Sigmoid colon (tissue), 7 donors: Measurements from ENCODE around the gene DUS1L. TPM values are rescaled to one million over a fixed set of nuclear protein-coding genes. Genes with fewer than 3 reads are reported as not detected.

Source experiments
- DNase-seq: peaks from one replicate; pipeline ENCODE4 v3.0.0-alpha.2; 2019
- H3K27ac ChIP-seq, 4 donors: fragments of 200-600 bp; sonication (generic); one replicate each; pipeline ENCODE4 v1.5.1; 2016 to 2019; ENCODE audit warnings: mild to moderate bottlenecking in 1 of 4
- H3K27me3 ChIP-seq, 3 donors: fragments of 200-600 bp; sonication (generic); one replicate each; pipeline ENCODE4 v1.5.1; 2019; ENCODE audit warnings: mild to moderate bottlenecking in 1 of 3
- H3K36me3 ChIP-seq, 4 donors: fragments of 200-600 bp; sonication (generic); one replicate each; pipeline ENCODE4 v1.5.1; 2016 to 2019
- H3K4me1 ChIP-seq, 4 donors: fragments of 200-600 bp; sonication (generic); one replicate each; pipeline ENCODE4 v1.5.1; 2017 to 2019
- H3K4me3 ChIP-seq, 4 donors: fragments of 200-600 bp; sonication (generic); one replicate each; pipeline ENCODE4 v1.5.1; 2017 to 2019; ENCODE audit warnings: mild to moderate bottlenecking in 2 of 4, moderate library complexity in 1 of 4
- H3K9me3 ChIP-seq, 4 donors: fragments of 200-600 bp in 3 of 4; sonication (generic) in 3 of 4; one replicate each; pipeline versions ENCODE4 v1.5.1 to v1.6.1; 2013 to 2019
- EP300 ChIP-seq, 4 donors: sonication (generic); formaldehyde crosslinking; IDR thresholded peaks; one replicate each; pipeline ENCODE4 v1.6.1; 2017; ENCODE audit warnings: antibody characterized with exemption in 4 of 4
- POLR2A ChIP-seq, 2 donors: fragments of 450-650 bp; IDR thresholded peaks; one replicate each; pipeline ENCODE4 v1.6.1; 2016; ENCODE audit warnings: antibody characterized with exemption in 2 of 2, mild to moderate bottlenecking in 2 of 2, moderate library complexity in 2 of 2
- POLR2AphosphoS5 ChIP-seq, 4 donors: sonication (generic); formaldehyde crosslinking; IDR thresholded peaks; one replicate each; pipeline ENCODE4 v1.6.1; 2017; ENCODE audit warnings: antibody characterized with exemption in 4 of 4
- WGBS, 2 donors: extraction: QIAGEN DNeasy Blood & Tissue Kit; methylation state at CpG; one replicate each; pipeline ENCODE4 v1.1.7; 2013; 5-methylcytosine and 5-hydroxymethylcytosine counted together
- intact Hi-C: fragments of 100-400 bp; cut with DNase I; formaldehyde crosslinking; loops from one replicate; pipeline ENCODE4 v1.15.1; 2023
- polyA plus RNA-seq, 3 donors: library from polyadenylated mRNA; stranded (reverse); fragments of 200-250 nt; gene quantifications; one replicate each; pipeline ENCODE4 v1.2.3, GENCODE V29; 2013
- total RNA-seq, 4 donors: library from RNA; depleted of rRNA; stranded (reverse); fragments of >200 nt; gene quantifications; one replicate each; pipeline ENCODE4 v1.1.0, GENCODE V29; 2016
- TF ChIP-seq, protein P1 (sequence below), 4 experiments: fragments of 450-650 bp in 3 of 4; fragments of 200-600 bp in 1 of 4; IDR thresholded peaks; one replicate each; pipeline ENCODE4 v1.5.1; 2016 to 2019; ENCODE audit warnings: antibody characterized with exemption in 4 of 4, mild to moderate bottlenecking in 3 of 4, moderate library complexity in 2 of 4
- donor health status: healthy with polysubstance abuse.
- donor health status: Bipolar disorder and iron deficiency.
- donor health status: healthy.

The DUS1L gene
- total and polyA plus RNA-seq, 7 donors, result 31.3 to 119 (median 68.5) TPM

DNA sequence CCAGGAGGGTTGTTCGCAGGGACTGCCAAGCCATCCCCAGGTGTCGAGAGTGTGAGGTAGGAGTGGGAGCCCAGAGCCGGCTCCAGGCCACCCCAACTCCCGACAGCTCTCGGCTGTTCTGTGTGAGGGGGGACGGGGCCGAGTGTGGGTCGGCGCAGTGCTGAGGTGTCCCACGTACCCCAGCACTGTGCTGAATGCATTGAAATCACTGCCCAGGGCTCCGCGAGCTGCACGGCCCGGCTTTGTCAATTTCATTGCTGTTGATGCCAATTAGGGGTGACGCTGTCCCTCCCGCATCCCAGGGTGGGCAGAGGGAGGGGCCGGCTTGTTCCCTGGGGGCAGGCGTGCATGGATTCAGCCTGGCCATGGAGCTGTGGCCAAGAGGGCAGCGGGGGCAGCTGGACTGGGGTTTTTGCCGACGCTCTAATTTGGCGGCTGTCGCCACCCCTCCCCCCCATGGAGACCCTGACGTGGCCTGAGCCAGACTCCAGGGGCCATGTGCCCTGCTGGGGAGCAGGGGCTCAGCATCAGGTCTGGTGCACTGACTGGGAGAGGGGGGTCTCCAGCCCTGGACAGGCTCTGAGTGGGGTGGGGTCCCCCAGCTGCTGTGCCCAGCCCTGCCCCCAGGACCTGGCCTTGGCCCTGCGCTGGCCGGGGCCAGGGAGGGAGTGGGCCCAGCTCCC is 57.2 kb downstream of the DUS1L start:
- peaks cover 0 to 6% (median 0%) of the 10 kb centered on the region in 4 donors for H3K36me3 ChIP-seq
- no peak overlapping the region for H3K27ac ChIP-seq
- H3K4me1 ChIP-seq, result peaks cover 3 to 61% (median 54%) of the 10 kb centered on the region in 4 donors
- H3K27me3 ChIP-seq, result no peaks in the 10 kb centered on the region
- TF ChIP-seq EP300 (IDR thresholded peaks at IDR 0.05) (no peak), POLR2AphosphoS5 (IDR thresholded peaks at IDR 0.05) (no peak), POLR2A (IDR thresholded peaks at IDR 0.05) (no peak)
- TF ChIP-seq, protein P1, sequence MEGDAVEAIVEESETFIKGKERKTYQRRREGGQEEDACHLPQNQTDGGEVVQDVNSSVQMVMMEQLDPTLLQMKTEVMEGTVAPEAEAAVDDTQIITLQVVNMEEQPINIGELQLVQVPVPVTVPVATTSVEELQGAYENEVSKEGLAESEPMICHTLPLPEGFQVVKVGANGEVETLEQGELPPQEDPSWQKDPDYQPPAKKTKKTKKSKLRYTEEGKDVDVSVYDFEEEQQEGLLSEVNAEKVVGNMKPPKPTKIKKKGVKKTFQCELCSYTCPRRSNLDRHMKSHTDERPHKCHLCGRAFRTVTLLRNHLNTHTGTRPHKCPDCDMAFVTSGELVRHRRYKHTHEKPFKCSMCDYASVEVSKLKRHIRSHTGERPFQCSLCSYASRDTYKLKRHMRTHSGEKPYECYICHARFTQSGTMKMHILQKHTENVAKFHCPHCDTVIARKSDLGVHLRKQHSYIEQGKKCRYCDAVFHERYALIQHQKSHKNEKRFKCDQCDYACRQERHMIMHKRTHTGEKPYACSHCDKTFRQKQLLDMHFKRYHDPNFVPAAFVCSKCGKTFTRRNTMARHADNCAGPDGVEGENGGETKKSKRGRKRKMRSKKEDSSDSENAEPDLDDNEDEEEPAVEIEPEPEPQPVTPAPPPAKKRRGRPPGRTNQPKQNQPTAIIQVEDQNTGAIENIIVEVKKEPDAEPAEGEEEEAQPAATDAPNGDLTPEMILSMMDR (IDR thresholded peaks at IDR 0.05), result no peak
- no peak for DNase-seq
- H3K9me3 ChIP-seq, result no peaks in the 10 kb centered on the region
- no peak overlapping the region for H3K4me3 ChIP-seq
- WGBS, 2 donors, result 93% methylated on average over 26 of the region's 26 CpGs
- intact Hi-C loops, result no loop called here

Other genes starting within 250 kb of the DUS1L start
- 100 to 1,000 TPM; 116 to 129 (median 122) TPM for gene MCRIP1, start 232.5 kb downstream of the DUS1L start, total RNA-seq
- 10 to 100 TPM; 37.0 to 82.9 (median 78.0) TPM for gene MCRIP1, start 232.5 kb downstream of the DUS1L start, polyA plus RNA-seq
- gene PPP1R27, start 230.8 kb downstream of the DUS1L start, total RNA-seq, result not detected
- under 1 TPM in 1 of 3 donors, not detected in 2; 0.50 TPM for gene PPP1R27, start 230.8 kb downstream of the DUS1L start, polyA plus RNA-seq
- 100 to 1,000 TPM; 201 to 338 (median 268) TPM for gene P4HB, start 205.3 kb downstream of the DUS1L start, total RNA-seq
- 100 to 1,000 TPM; 153 to 750 (median 227) TPM for gene P4HB, start 205.3 kb downstream of the DUS1L start, polyA plus RNA-seq
- gene ARHGDIA, start 194.5 kb downstream of the DUS1L start, total RNA-seq, result 10 to 100 TPM; 67.0 to 99.5 (median 74.1) TPM
- gene ARHGDIA, start 194.5 kb downstream of the DUS1L start, polyA plus RNA-seq, result 100 to 1,000 TPM; 252 to 452 (median 385) TPM
- gene ALYREF, start 174.2 kb downstream of the DUS1L start, total RNA-seq, result 10 to 100 TPM; 39.2 to 44.0 (median 42.6) TPM
- gene ALYREF, start 174.2 kb downstream of the DUS1L start, polyA plus RNA-seq, result 10 to 100 TPM; 30.6 to 91.4 (median 35.4) TPM
- gene ANAPC11, start 174.1 kb downstream of the DUS1L start, total RNA-seq, result 100 to 1,000 TPM in 3 of 4 donors, 10 to 100 TPM in 1; 93.3 to 185 (median 158) TPM
- gene ANAPC11, start 174.1 kb downstream of the DUS1L start, polyA plus RNA-seq, result 100 to 1,000 TPM; 198 to 203 (median 202) TPM
- gene NPB, start 163.6 kb downstream of the DUS1L start, total RNA-seq, result 1 to 10 TPM in 1 of 4 donors, under 1 TPM in 2, not detected in 1; 0.27 to 1.8 (median 0.71) TPM
- gene NPB, start 163.6 kb downstream of the DUS1L start, polyA plus RNA-seq, result under 1 TPM in 1 of 3 donors, not detected in 2; 0.87 TPM
- gene PCYT2, start 154.4 kb downstream of the DUS1L start, total RNA-seq, result 10 to 100 TPM; 11.4 to 24.6 (median 19.3) TPM
- 10 to 100 TPM; 21.6 to 86.4 (median 40.7) TPM for gene PCYT2, start 154.4 kb downstream of the DUS1L start, polyA plus RNA-seq
- gene SIRT7, start 147.6 kb downstream of the DUS1L start, total RNA-seq, result 10 to 100 TPM; 11.4 to 31.6 (median 14.1) TPM
- 10 to 100 TPM; 28.8 to 62.2 (median 39.1) TPM for gene SIRT7, start 147.6 kb downstream of the DUS1L start, polyA plus RNA-seq
- 10 to 100 TPM; 16.4 to 21.9 (median 17.0) TPM for gene MAFG, start 138.1 kb downstream of the DUS1L start, total RNA-seq
- gene MAFG, start 138.1 kb downstream of the DUS1L start, polyA plus RNA-seq, result 10 to 100 TPM in 1 of 3 donors, 1 to 10 TPM in 2; 8.8 to 21.9 (median 9.0) TPM
- gene PYCR1, start 128.5 kb downstream of the DUS1L start, total RNA-seq, result 1 to 10 TPM; 1.1 to 9.1 (median 2.8) TPM
- gene PYCR1, start 128.5 kb downstream of the DUS1L start, polyA plus RNA-seq, result 10 to 100 TPM; 34.2 to 64.9 (median 49.7) TPM
- gene MYADML2, start 118.6 kb downstream of the DUS1L start, total RNA-seq, result not detected
- gene MYADML2, start 118.6 kb downstream of the DUS1L start, polyA plus RNA-seq, result not detected
- not detected for gene NOTUM, start 104.6 kb downstream of the DUS1L start, total RNA-seq
- under 1 TPM in 1 of 3 donors, not detected in 2; 0.22 TPM for gene NOTUM, start 104.6 kb downstream of the DUS1L start, polyA plus RNA-seq
- 10 to 100 TPM in 3 of 4 donors, 1 to 10 TPM in 1; 9.3 to 27.7 (median 19.3) TPM for gene ASPSCR1, start 88.2 kb downstream of the DUS1L start, total RNA-seq
- gene ASPSCR1, start 88.2 kb downstream of the DUS1L start, polyA plus RNA-seq, result 10 to 100 TPM; 23.4 to 35.9 (median 25.8) TPM
- 100 to 1,000 TPM in 3 of 4 donors, 10 to 100 TPM in 1; 78.4 to 164 (median 124) TPM for gene CENPX, start 42.9 kb downstream of the DUS1L start, total RNA-seq
- 100 to 1,000 TPM; 249 to 273 (median 258) TPM for gene CENPX, start 42.9 kb downstream of the DUS1L start, polyA plus RNA-seq
- 1 to 10 TPM; 5.3 to 8.8 (median 6.9) TPM for gene LRRC45, start 42.5 kb downstream of the DUS1L start, total RNA-seq
- gene LRRC45, start 42.5 kb downstream of the DUS1L start, polyA plus RNA-seq, result 10 to 100 TPM in 1 of 3 donors, 1 to 10 TPM in 2; 6.6 to 28.6 (median 6.7) TPM
- 1 to 10 TPM in 3 of 4 donors, under 1 TPM in 1; 0.99 to 6.1 (median 2.8) TPM for gene RAC3, start 34.1 kb downstream of the DUS1L start, total RNA-seq
- gene RAC3, start 34.1 kb downstream of the DUS1L start, polyA plus RNA-seq, result 10 to 100 TPM in 1 of 3 donors, 1 to 10 TPM in 1, under 1 TPM in 1; 0.60 to 11.8 (median 2.8) TPM
- gene DCXR, start 28.1 kb downstream of the DUS1L start, total RNA-seq, result 10 to 100 TPM; 44.3 to 94.8 (median 86.3) TPM
- 100 to 1,000 TPM; 130 to 163 (median 147) TPM for gene DCXR, start 28.1 kb downstream of the DUS1L start, polyA plus RNA-seq
- gene RFNG, start 14.0 kb downstream of the DUS1L start, total RNA-seq, result 10 to 100 TPM; 31.7 to 37.4 (median 33.7) TPM
- 10 to 100 TPM; 13.6 to 38.6 (median 23.4) TPM for gene RFNG, start 14.0 kb downstream of the DUS1L start, polyA plus RNA-seq
- 10 to 100 TPM; 64.6 to 75.4 (median 69.8) TPM for gene GPS1, start 13.9 kb downstream of the DUS1L start, total RNA-seq
- 10 to 100 TPM; 67.3 to 83.6 (median 69.1) TPM for gene GPS1, start 13.9 kb downstream of the DUS1L start, polyA plus RNA-seq
- gene FASN, start 32.4 kb upstream of the DUS1L start, total RNA-seq, result 10 to 100 TPM; 12.7 to 44.2 (median 19.0) TPM
- 100 to 1,000 TPM in 1 of 3 donors, 10 to 100 TPM in 2; 14.4 to 152 (median 15.3) TPM for gene FASN, start 32.4 kb upstream of the DUS1L start, polyA plus RNA-seq
- gene CCDC57, start 147.0 kb upstream of the DUS1L start, total RNA-seq, result 10 to 100 TPM; 13.3 to 34.1 (median 20.8) TPM
- 10 to 100 TPM; 17.4 to 47.8 (median 25.4) TPM for gene CCDC57, start 147.0 kb upstream of the DUS1L start, polyA plus RNA-seq
- gene SLC16A3, start 163.2 kb upstream of the DUS1L start, total RNA-seq, result 10 to 100 TPM in 3 of 4 donors, 1 to 10 TPM in 1; 9.6 to 19.7 (median 11.6) TPM
- gene SLC16A3, start 163.2 kb upstream of the DUS1L start, polyA plus RNA-seq, result 100 to 1,000 TPM in 1 of 3 donors, 10 to 100 TPM in 2; 10.8 to 140 (median 37.9) TPM
- gene CSNK1D, start 207.9 kb upstream of the DUS1L start, total RNA-seq, result 10 to 100 TPM; 45.1 to 61.2 (median 48.9) TPM
- 100 to 1,000 TPM in 1 of 3 donors, 10 to 100 TPM in 2; 55.9 to 142 (median 86.2) TPM for gene CSNK1D, start 207.9 kb upstream of the DUS1L start, polyA plus RNA-seq